Neural cell (in vitro differentiated cells): ENCODE data around the gene SLC8A1.

Experiments
- CTCF ChIP-seq: fragments of 450-650 bp; IDR thresholded peaks from 2 replicates; pipeline ENCODE4 v1.5.1; 2014; ENCODE audit warnings: antibody characterized with exemption, mild to moderate bottlenecking, moderate library complexity; ENCODE audit not compliant: poor library complexity, severe bottlenecking
- EP300 ChIP-seq: fragments of 450-650 bp; conservative IDR thresholded peaks from 2 replicates; pipeline ENCODE4 v1.6.1; 2014; ENCODE audit warnings: antibody characterized with exemption, mild to moderate bottlenecking, moderate library complexity; ENCODE audit not compliant: poor library complexity, severe bottlenecking
- EZH2 ChIP-seq: fragments of 200-600, 300-800 bp; shearing (Covaris generic), sonication (generic); IDR thresholded peaks from 2 replicates; pipeline ENCODE4 v1.6.1; 2014; ENCODE audit warnings: antibody characterized with exemption, low read length, borderline replicate concordance, mild to moderate bottlenecking; ENCODE audit not compliant: insufficient read depth, poor library complexity, severe bottlenecking
- POLR2AphosphoS5 ChIP-seq: IDR thresholded peaks from 2 replicates; pipeline ENCODE4 v1.6.1; 2012
- RAD21 ChIP-seq: fragments of 450-650 bp; conservative IDR thresholded peaks from 2 replicates; pipeline ENCODE4 v1.6.1; 2014; ENCODE audit warnings: antibody characterized with exemption, mild to moderate bottlenecking, moderate library complexity
- SMC3 ChIP-seq: fragments of 450-650 bp; conservative IDR thresholded peaks from 2 replicates; pipeline ENCODE4 v1.6.1; 2014; ENCODE audit warnings: antibody characterized with exemption, mild to moderate bottlenecking, moderate library complexity; ENCODE audit not compliant: poor library complexity
- TAF1 ChIP-seq: IDR thresholded peaks from 2 replicates; pipeline ENCODE4 v1.6.1; 2012; ENCODE audit warnings: low read depth
- TF ChIP-seq, protein P1 (sequence below): IDR thresholded peaks from 2 replicates; pipeline ENCODE4 v1.6.1; 2012; ENCODE audit warnings: borderline replicate concordance

GRCh38 chr2:40105593-40105992, 346.3 kb downstream of the SLC8A1 start:
- TF ChIP-seq EZH2: no peak
- no peak for TF ChIP-seq CTCF
- TF ChIP-seq TAF1: no peak
- TF ChIP-seq EP300: no peak
- TF ChIP-seq SMC3: no peak
- TF ChIP-seq POLR2AphosphoS5: no peak
- TF ChIP-seq, protein P1, sequence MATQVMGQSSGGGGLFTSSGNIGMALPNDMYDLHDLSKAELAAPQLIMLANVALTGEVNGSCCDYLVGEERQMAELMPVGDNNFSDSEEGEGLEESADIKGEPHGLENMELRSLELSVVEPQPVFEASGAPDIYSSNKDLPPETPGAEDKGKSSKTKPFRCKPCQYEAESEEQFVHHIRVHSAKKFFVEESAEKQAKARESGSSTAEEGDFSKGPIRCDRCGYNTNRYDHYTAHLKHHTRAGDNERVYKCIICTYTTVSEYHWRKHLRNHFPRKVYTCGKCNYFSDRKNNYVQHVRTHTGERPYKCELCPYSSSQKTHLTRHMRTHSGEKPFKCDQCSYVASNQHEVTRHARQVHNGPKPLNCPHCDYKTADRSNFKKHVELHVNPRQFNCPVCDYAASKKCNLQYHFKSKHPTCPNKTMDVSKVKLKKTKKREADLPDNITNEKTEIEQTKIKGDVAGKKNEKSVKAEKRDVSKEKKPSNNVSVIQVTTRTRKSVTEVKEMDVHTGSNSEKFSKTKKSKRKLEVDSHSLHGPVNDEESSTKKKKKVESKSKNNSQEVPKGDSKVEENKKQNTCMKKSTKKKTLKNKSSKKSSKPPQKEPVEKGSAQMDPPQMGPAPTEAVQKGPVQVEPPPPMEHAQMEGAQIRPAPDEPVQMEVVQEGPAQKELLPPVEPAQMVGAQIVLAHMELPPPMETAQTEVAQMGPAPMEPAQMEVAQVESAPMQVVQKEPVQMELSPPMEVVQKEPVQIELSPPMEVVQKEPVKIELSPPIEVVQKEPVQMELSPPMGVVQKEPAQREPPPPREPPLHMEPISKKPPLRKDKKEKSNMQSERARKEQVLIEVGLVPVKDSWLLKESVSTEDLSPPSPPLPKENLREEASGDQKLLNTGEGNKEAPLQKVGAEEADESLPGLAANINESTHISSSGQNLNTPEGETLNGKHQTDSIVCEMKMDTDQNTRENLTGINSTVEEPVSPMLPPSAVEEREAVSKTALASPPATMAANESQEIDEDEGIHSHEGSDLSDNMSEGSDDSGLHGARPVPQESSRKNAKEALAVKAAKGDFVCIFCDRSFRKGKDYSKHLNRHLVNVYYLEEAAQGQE: no peak
- no peak for TF ChIP-seq RAD21
